ENCODE results near the gene PRKCA.
"Not testable (repeated sequence)": the region's sequence is repeated elsewhere in the genome, so short reads cannot be mapped to it uniquely, and the experiment has no call there.

The PRKCA gene

GRCh38 chr17:66466106-66466820 lies 163.8 kb downstream of the PRKCA start:
- DNase-seq (ENCODE audit: low read depth) = no peak

- DNase-seq (ENCODE audit: low read depth) = peak; percentile 39
Measured at GRCh38 chr17:66466840-66467367, 164.5 kb downstream of the PRKCA start.

- DNase-seq (ENCODE audit: low read depth) = no peak
Measured at GRCh38 chr17:66467766-66468165, 165.4 kb downstream of the PRKCA start.

GRCh38 chr17:66468241-66469087 lies 166.1 kb downstream of the PRKCA start:
- DNase-seq (ENCODE audit: low read depth) = no peak

GRCh38 chr17:66469088-66469442 lies 166.7 kb downstream of the PRKCA start:
- DNase-seq (ENCODE audit: low read depth) = no peak

GRCh38 chr17:66469461-66469860 lies 167.0 kb downstream of the PRKCA start:
- DNase-seq (ENCODE audit: low read depth) = no peak

GRCh38 chr17:66469890-66470289 lies 167.5 kb downstream of the PRKCA start:
- no peak for DNase-seq (ENCODE audit: low read depth)

GRCh38 chr17:66472123-66472522 lies 169.7 kb downstream of the PRKCA start:
- no peak for DNase-seq (ENCODE audit: low read depth)

GRCh38 chr17:66474258-66474657 lies 171.8 kb downstream of the PRKCA start:
- no peak for DNase-seq (ENCODE audit: low read depth)

GRCh38 chr17:66474806-66475497 lies 172.5 kb downstream of the PRKCA start:
- no peak for DNase-seq (ENCODE audit: low read depth)

GRCh38 chr17:66476014-66476413 lies 173.6 kb downstream of the PRKCA start:
- no peak for DNase-seq (ENCODE audit: low read depth)

GRCh38 chr17:66477615-66478283 lies 175.3 kb downstream of the PRKCA start:
- DNase-seq (ENCODE audit: low read depth) = no peak

GRCh38 chr17:66479230-66479889 lies 176.9 kb downstream of the PRKCA start:
- DNase-seq (ENCODE audit: low read depth) = not testable (repeated sequence)

- no peak for DNase-seq (ENCODE audit: low read depth)
Measured at GRCh38 chr17:66480243-66480642, 177.8 kb downstream of the PRKCA start.

GRCh38 chr17:66480802-66481201 lies 178.4 kb downstream of the PRKCA start:
- DNase-seq (ENCODE audit: low read depth) = no peak

GRCh38 chr17:66481271-66481670 lies 178.9 kb downstream of the PRKCA start:
- no peak for DNase-seq (ENCODE audit: low read depth)

- DNase-seq (ENCODE audit: low read depth) = no peak
Measured at GRCh38 chr17:66483906-66484305, 181.5 kb downstream of the PRKCA start.

- no peak for DNase-seq (ENCODE audit: low read depth)
Measured at GRCh38 chr17:66485309-66485947, 183.0 kb downstream of the PRKCA start.

GRCh38 chr17:66487121-66487520 lies 184.7 kb downstream of the PRKCA start:
- no peak for DNase-seq (ENCODE audit: low read depth)

- no peak for DNase-seq (ENCODE audit: low read depth)
Measured at GRCh38 chr17:66487981-66488468, 185.6 kb downstream of the PRKCA start.

GRCh38 chr17:66488864-66489263 lies 186.5 kb downstream of the PRKCA start:
- DNase-seq (ENCODE audit: low read depth) = no peak
